ENCODE measurements around the gene TMEM239. TPM values are rescaled to one million over a fixed set of nuclear protein-coding genes. Genes with fewer than 3 reads are reported as not detected.

The TMEM239 gene
- total RNA-seq, 2 donors from 2014 or later: not detected

GRCh38 chr20:2859330-2860121, 43.4 kb downstream of the TMEM239 start:
- Mint-ChIP-seq H3K4me1 (peaks cover 9% of the 10 kb centered on the region), H3K4me3 (no peak overlapping the region), H3K36me3 (ENCODE audit: low read depth) (peaks cover 3% of the 10 kb centered on the region), H3K27me3 (no peaks in the 10 kb centered on the region), H3K27ac (no peak overlapping the region)
- no peak for DNase-seq
- H3K9me3 ChIP-seq (ENCODE audit: control insufficient read depth, low read length, poor library complexity, severe bottlenecking): no peaks in the 10 kb centered on the region
- ATAC-seq: no peak

GRCh38 chr20:2864626-2865025, 48.5 kb downstream of the TMEM239 start:
- DNase-seq (no peak), ATAC-seq (no peak)
- H3K27me3 Mint-ChIP-seq: no peaks in the 10 kb centered on the region
- H3K27ac Mint-ChIP-seq: peak overlapping the region; percentile 43
- H3K9me3 ChIP-seq (ENCODE audit: control insufficient read depth, low read length, poor library complexity, severe bottlenecking): no peaks in the 10 kb centered on the region
- H3K4me1 Mint-ChIP-seq: peaks cover 18% of the 10 kb centered on the region
- peaks cover 2% of the 10 kb centered on the region for H3K36me3 Mint-ChIP-seq (ENCODE audit: low read depth)
- H3K4me3 Mint-ChIP-seq: no peak overlapping the region

GRCh38 chr20:2865101-2865500, 48.9 kb downstream of the TMEM239 start:
- Mint-ChIP-seq H3K27ac (peak overlapping the region; percentile 43), H3K4me1 (peaks cover 18% of the 10 kb centered on the region), H3K36me3 (ENCODE audit: low read depth) (peaks cover 2% of the 10 kb centered on the region), H3K27me3 (no peaks in the 10 kb centered on the region), H3K4me3 (peak overlapping the region; percentile 45)
- ATAC-seq: no peak
- no peaks in the 10 kb centered on the region for H3K9me3 ChIP-seq (ENCODE audit: control insufficient read depth, low read length, poor library complexity, severe bottlenecking)
- no peak for DNase-seq

- peak overlapping the region; percentile 43 for H3K27ac Mint-ChIP-seq
- peaks cover 2% of the 10 kb centered on the region for H3K36me3 Mint-ChIP-seq (ENCODE audit: low read depth)
- DNase-seq (no peak), ATAC-seq (peak; percentile 50)
- H3K4me1 Mint-ChIP-seq: peaks cover 18% of the 10 kb centered on the region
- H3K4me3 Mint-ChIP-seq: peak overlapping the region; percentile 45
- H3K27me3 Mint-ChIP-seq: no peaks in the 10 kb centered on the region
- H3K9me3 ChIP-seq (ENCODE audit: control insufficient read depth, low read length, poor library complexity, severe bottlenecking): no peaks in the 10 kb centered on the region
These were observed 49.5 kb downstream of the TMEM239 start for GRCh38 chr20:2865630-2866029.

GRCh38 chr20:2866236-2866635, 50.1 kb downstream of the TMEM239 start:
- H3K9me3 ChIP-seq (ENCODE audit: control insufficient read depth, low read length, poor library complexity, severe bottlenecking): no peaks in the 10 kb centered on the region
- peaks cover 2% of the 10 kb centered on the region for H3K36me3 Mint-ChIP-seq (ENCODE audit: low read depth)
- no peak for DNase-seq
- H3K4me3 Mint-ChIP-seq: no peak overlapping the region
- H3K4me1 Mint-ChIP-seq: peaks cover 18% of the 10 kb centered on the region
- no peak for ATAC-seq
- H3K27me3 Mint-ChIP-seq: no peaks in the 10 kb centered on the region
- H3K27ac Mint-ChIP-seq: no peak overlapping the region

GRCh38 chr20:2867081-2867864, 51.1 kb downstream of the TMEM239 start:
- H3K4me1 Mint-ChIP-seq: peaks cover 18% of the 10 kb centered on the region
- no peak for ATAC-seq
- peak overlapping the region; percentile 66 for H3K27ac Mint-ChIP-seq
- H3K4me3 Mint-ChIP-seq: peak overlapping the region; percentile 52
- no peaks in the 10 kb centered on the region for H3K9me3 ChIP-seq (ENCODE audit: control insufficient read depth, low read length, poor library complexity, severe bottlenecking)
- H3K27me3 Mint-ChIP-seq: no peaks in the 10 kb centered on the region
- peaks cover 2% of the 10 kb centered on the region for H3K36me3 Mint-ChIP-seq (ENCODE audit: low read depth)
- DNase-seq: no peak

Other genes with a start within 250 kb of the TMEM239 start
- 100 to 1,000 TPM; 254 to 274 TPM for gene NOP56, start 163.7 kb upstream of the TMEM239 start, total RNA-seq
- gene IDH3B, start 152.1 kb upstream of the TMEM239 start, total RNA-seq: 100 to 1,000 TPM; 112 to 135 TPM
- gene EBF4, start 123.6 kb upstream of the TMEM239 start, total RNA-seq: 1 to 10 TPM; 2.0 to 2.3 TPM
- gene CPXM1, start 15.7 kb upstream of the TMEM239 start, total RNA-seq: under 1 TPM; 0.12 to 0.23 TPM
- gene C20orf141, start 1.4 kb upstream of the TMEM239 start, total RNA-seq: not detected
- 10 to 100 TPM; 45.8 to 47.0 TPM for gene PCED1A, start 24.3 kb downstream of the TMEM239 start, total RNA-seq
- 10 to 100 TPM; 41.9 to 42.9 TPM for gene VPS16, start 24.4 kb downstream of the TMEM239 start, total RNA-seq
- 10 to 100 TPM; 72.1 to 76.5 TPM for gene PTPRA, start 57.1 kb downstream of the TMEM239 start, total RNA-seq
- under 1 TPM; 0.92 to 0.94 TPM for gene GNRH2, start 227.3 kb downstream of the TMEM239 start, total RNA-seq
- 10 to 100 TPM; 16.8 to 17.2 TPM for gene MRPS26, start 229.7 kb downstream of the TMEM239 start, total RNA-seq